HEK293T (cell line): Measurements from ENCODE around the gene SPDYE18.
"Not testable (repeated sequence)": the region's sequence is repeated elsewhere in the genome, so short reads cannot be mapped to it uniquely, and the experiment has no call there.

Experiments used
- CTCF ChIA-PET: fragments of 350-600 bp; formaldehyde crosslinking; extraction: SDS; loops from one replicate; lab custom pipeline; 2021; ENCODE audit warnings: antibody characterized with exemption, inconsistent platforms; lab: Yijun Ruan, JAX
- POLR2A ChIA-PET: fragments of 350-600 bp; formaldehyde crosslinking; extraction: SDS; loops from one replicate; lab custom pipeline; 2020; ENCODE audit warnings: antibody characterized with exemption, inconsistent platforms; lab: Yijun Ruan, JAX
- DNase-seq: peaks from one replicate; pipeline ENCODE4 v3.0.0; 2012; ENCODE audit warnings: mixed read lengths; ENCODE audit errors: extremely low spot score

Gene SPDYE18

GRCh38 chr7:77010074-77010680 lies 52.2 kb downstream of the SPDYE18 start:
- DNase-seq, POLR2A ChIA-PET, CTCF ChIA-PET: not testable (repeated sequence)

- CTCF ChIA-PET, POLR2A ChIA-PET: not testable (repeated sequence)
- DNase-seq = peak; percentile 2
These were observed 54.4 kb downstream of the SPDYE18 start for GRCh38 chr7:77008000-77008399.

- CTCF ChIA-PET, POLR2A ChIA-PET, DNase-seq: not testable (repeated sequence)
These were observed 55.9 kb downstream of the SPDYE18 start for GRCh38 chr7:77006127-77007110.

GRCh38 chr7:77005461-77006057 lies 56.8 kb downstream of the SPDYE18 start:
- DNase-seq, POLR2A ChIA-PET, CTCF ChIA-PET: not testable (repeated sequence)

GRCh38 chr7:77004151-77004550 lies 58.2 kb downstream of the SPDYE18 start:
- CTCF ChIA-PET, POLR2A ChIA-PET, DNase-seq: not testable (repeated sequence)

- CTCF ChIA-PET, POLR2A ChIA-PET, DNase-seq: not testable (repeated sequence)
These were observed 59.1 kb downstream of the SPDYE18 start for GRCh38 chr7:77003241-77003640.

- DNase-seq, CTCF ChIA-PET, POLR2A ChIA-PET: not testable (repeated sequence)
These were observed 59.6 kb downstream of the SPDYE18 start for GRCh38 chr7:77002678-77003233.

- POLR2A ChIA-PET, CTCF ChIA-PET, DNase-seq: not testable (repeated sequence)
These were observed 60.3 kb downstream of the SPDYE18 start for GRCh38 chr7:77002104-77002503.
